NCI-H1436 (cell line): Measurements from ENCODE around the gene ATXN10.
A peak's percentile ranks its signal among the peaks of the same experiment; 100 is the strongest.

Experiments
- DNase-seq: peaks from one replicate; lab custom pipeline; 2025; lab: John Stamatoyannopoulos, UW

The ATXN10 gene

GRCh38 chr22:45860201-45860600 lies 188.6 kb downstream of the ATXN10 start:
- no peak for DNase-seq

GRCh38 chr22:45861259-45861658 lies 189.6 kb downstream of the ATXN10 start:
- no peak for DNase-seq

- peak; percentile 71 for DNase-seq
Observed at GRCh38 chr22:45863981-45864751, 192.5 kb downstream of the ATXN10 start.

GRCh38 chr22:45864959-45865476 lies 193.4 kb downstream of the ATXN10 start:
- no peak for DNase-seq

GRCh38 chr22:45865561-45866125 lies 194.0 kb downstream of the ATXN10 start:
- no peak for DNase-seq

- no peak for DNase-seq
Observed at GRCh38 chr22:45866126-45866645, 194.6 kb downstream of the ATXN10 start.

- DNase-seq = no peak
Observed at GRCh38 chr22:45866646-45867117, 195.0 kb downstream of the ATXN10 start.

- DNase-seq = no peak
Observed at GRCh38 chr22:45867118-45867905, 195.7 kb downstream of the ATXN10 start.

GRCh38 chr22:45867906-45868555 lies 196.4 kb downstream of the ATXN10 start:
- DNase-seq = no peak

- no peak for DNase-seq
Observed at GRCh38 chr22:45868571-45869339, 197.1 kb downstream of the ATXN10 start.

GRCh38 chr22:45869340-45869847 lies 197.8 kb downstream of the ATXN10 start:
- DNase-seq = no peak

- DNase-seq = no peak
Observed at GRCh38 chr22:45870011-45870410, 198.4 kb downstream of the ATXN10 start.

- no peak for DNase-seq
Observed at GRCh38 chr22:45871721-45872120, 200.1 kb downstream of the ATXN10 start.

GRCh38 chr22:45872659-45873263 lies 201.1 kb downstream of the ATXN10 start:
- DNase-seq = no peak

GRCh38 chr22:45876136-45877035 lies 204.8 kb downstream of the ATXN10 start:
- DNase-seq = peak; percentile 16

- no peak for DNase-seq
Observed at GRCh38 chr22:45877036-45877380, 205.4 kb downstream of the ATXN10 start.

GRCh38 chr22:45877651-45878050 lies 206.0 kb downstream of the ATXN10 start:
- peak; percentile 65 for DNase-seq

GRCh38 chr22:45878051-45878781 lies 206.6 kb downstream of the ATXN10 start:
- DNase-seq = peak; percentile 56
